GM21528 (cell line): Measurements from ENCODE around the gene AXIN1.
"Not testable (repeated sequence)": the region's sequence is repeated elsewhere in the genome, so short reads cannot be mapped to it uniquely, and the experiment has no call there.

Experiments used
- ATAC-seq: cut with Tn5 transposase; IDR thresholded peaks from one replicate; pipeline ENCODE4 v1.9.1; 2021; ENCODE audit warnings: mild to moderate bottlenecking, moderate library complexity; ENCODE audit not compliant: unreplicated experiment, low FRiP score

AXIN1 gene

GRCh38 chr16:334861-335632 is 17.5 kb downstream of the AXIN1 start:
- ATAC-seq = not testable (repeated sequence)

DNA sequence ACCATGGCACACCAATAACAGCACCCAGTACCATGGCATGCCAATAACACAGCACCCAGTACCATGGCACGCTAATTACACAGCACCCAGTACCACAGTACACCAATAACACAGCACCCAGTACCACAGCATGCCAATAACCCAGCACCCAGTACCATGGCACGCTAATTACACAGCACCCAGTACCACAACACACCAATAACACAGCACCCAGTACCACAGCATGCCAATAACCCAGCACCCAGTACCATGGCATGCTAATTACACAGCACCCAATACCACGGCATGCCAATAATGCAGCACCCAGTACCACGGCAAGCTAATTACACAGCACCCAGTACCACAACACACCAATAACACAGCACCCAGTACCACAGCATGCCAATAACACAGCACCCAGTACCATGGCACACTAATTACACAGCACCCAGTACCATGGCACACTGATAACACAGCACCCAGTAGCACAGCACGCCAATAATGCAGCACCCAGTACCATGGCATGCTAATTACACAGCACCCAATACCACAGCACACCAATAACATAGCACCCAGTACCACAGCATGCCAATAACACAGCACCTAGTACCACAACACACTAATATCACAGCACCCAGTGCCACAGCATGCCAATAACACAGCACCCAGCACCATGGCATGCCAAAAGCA is 18.2 kb downstream of the AXIN1 start:
- not testable (repeated sequence) for ATAC-seq

GRCh38 chr16:333406-334094 is 19.0 kb downstream of the AXIN1 start:
- ATAC-seq = no peak

GRCh38 chr16:331181-331814 is 21.2 kb downstream of the AXIN1 start:
- ATAC-seq = not testable (repeated sequence)

- ATAC-seq = no peak
Observed at GRCh38 chr16:330741-331140, 21.8 kb downstream of the AXIN1 start.

DNA sequence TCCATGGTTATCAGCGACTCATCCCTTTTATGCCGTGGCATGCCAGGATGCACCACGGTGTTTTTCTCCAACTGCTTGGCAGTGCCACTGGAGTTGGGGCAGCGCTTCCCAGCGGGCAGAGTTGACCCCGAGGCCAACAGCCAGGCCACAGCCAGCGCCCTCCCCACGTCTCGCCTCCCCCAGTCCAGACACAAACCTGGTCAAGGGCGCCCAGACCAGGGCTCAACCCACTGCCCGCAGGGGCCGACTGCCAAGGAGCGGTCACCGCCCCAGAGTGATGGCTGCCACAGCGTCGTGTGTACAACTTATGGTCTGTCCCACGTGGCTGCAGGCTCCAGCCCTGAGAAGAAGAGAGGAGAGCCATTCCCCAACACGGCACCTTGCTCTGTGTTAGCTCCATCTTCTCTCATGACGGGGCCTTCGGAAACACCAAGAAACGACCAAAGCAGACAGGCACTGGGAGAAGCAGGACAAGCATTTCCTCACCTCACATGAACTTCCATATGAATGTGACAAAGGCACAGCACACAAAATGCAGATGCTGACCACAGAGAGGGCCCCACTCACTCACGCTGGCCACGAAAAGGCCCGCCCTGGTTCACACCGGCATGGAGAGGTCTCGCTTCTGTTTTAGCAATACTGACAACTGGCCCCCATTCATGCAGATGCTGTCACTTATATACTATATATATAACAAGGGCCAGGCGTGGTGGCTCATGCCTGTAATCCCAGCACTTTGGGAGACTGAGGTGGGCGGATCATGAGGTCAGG is 27.0 kb downstream of the AXIN1 start:
- ATAC-seq = no peak

DNA sequence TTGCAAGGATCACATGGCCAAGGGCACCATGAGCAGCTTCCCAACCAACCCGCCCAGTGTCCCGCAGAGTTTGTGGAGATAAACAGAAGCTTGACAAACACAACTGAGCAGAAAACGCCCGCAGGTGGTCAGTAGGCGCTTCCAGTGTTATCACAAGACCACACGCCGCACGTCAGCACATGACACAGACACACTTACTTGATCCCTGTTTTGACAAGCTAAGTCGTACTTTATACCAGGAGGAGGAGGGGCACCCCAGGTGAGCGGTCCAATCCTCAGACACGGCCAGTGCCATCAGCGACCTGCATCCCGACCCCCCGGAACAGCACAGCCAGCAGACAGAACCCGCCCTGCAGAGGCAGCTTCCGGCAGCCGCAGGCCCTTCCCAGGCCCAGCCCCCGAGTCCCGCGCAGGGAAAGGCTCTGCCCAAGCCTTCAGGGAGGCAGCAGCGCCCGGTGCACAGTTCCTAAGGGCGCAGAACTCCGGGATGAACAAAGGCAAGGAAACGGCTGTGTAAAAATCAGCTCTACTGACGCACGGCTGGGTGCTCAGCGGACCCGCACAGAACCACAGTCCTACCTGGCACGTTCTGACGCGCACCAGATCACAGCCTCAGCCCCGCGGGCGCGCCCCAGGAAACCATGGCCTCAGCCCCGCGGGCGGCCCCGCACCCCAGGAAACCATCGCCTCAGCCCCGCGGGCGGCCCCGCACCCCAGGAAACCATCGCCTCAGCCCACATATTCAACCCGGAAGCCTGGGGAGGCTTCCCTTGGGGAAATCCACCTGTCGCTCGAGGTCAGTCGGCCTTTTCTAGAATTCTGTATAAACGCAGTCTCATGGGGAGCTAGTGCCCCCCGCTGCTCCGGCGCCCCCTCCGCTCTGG is 27.8 kb downstream of the AXIN1 start:
- ATAC-seq = no peak

GRCh38 chr16:324201-324450 is 28.4 kb downstream of the AXIN1 start:
- ATAC-seq = no peak

DNA sequence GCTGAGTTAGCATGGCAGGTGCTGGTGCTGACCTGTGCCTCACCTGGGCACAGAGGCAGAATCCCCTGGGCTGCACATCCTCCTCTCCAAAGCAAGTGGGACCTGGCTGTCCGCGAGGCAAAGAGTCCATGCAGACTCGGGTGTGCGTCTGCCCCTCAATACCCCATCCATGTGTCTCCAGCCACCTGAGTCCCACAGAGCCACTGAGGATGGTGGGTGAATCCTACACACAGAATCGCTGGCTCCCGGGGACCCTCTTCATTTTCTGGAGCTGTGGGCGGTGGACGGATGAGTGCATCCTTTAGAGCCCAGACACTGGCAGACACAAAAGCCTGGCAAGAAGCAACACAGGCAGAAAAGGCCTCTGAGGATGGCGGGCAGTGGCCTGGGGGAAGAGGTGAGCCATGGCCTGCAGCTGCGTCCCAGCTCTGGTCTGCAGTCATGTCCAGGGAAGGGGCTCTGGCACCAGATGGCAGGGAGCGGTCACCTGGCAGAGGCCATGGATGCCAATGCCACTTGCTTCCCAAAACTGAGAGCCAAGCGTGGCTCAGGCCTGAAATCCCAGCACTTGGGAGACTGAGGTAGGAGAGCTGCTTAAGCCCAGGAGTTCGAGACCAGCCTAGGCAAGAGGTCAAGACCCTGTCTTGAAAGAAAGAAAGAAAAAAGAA is 29.9 kb downstream of the AXIN1 start:
- no peak for ATAC-seq

- ATAC-seq = no peak
Observed at GRCh38 chr16:321532-321931, 31.0 kb downstream of the AXIN1 start.

DNA sequence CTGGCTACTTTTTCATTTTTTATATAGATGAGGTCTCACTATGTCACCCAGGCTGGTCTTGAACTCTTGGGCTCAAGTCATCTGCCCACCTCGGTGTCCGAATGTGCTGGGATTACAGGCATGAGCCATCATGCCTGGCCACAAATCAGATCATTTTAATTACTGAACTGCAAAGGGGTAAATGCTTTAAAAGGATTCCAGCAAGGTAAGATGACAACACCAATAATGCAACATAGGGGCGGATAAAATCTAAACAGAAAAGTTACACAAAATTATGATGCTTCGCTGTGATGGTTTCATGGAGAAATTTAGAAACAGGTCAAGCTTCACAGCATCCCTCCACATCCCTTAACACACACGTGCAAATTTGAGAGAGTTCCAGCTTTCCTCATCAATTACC is 32.3 kb downstream of the AXIN1 start:
- ATAC-seq = no peak

GRCh38 chr16:318628-319027 is 33.9 kb downstream of the AXIN1 start:
- no peak for ATAC-seq

DNA sequence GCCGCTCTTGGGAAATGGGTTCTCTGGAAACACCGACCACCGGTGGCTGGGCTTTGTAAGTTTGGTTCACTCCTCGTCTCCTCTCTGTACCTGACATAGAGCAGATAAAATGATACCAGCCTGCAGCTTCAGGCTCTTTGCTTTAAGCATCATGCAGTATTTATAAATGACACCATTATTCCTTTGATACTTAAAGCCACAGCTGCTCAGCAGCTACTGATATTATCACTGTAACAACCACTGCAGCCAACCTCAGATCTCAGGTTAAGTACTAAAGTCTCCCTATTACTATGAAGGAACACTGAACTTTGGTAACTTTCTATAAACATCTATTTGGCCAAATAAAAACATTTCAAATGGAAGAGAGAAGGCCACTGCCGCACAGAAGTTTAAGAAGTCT is 34.9 kb downstream of the AXIN1 start:
- no peak for ATAC-seq

GRCh38 chr16:316741-317464 is 35.6 kb downstream of the AXIN1 start:
- ATAC-seq = no peak

GRCh38 chr16:314795-315299 is 37.7 kb downstream of the AXIN1 start:
- no peak for ATAC-seq

- ATAC-seq = no peak
Observed at GRCh38 chr16:314351-314750, 38.2 kb downstream of the AXIN1 start.

DNA sequence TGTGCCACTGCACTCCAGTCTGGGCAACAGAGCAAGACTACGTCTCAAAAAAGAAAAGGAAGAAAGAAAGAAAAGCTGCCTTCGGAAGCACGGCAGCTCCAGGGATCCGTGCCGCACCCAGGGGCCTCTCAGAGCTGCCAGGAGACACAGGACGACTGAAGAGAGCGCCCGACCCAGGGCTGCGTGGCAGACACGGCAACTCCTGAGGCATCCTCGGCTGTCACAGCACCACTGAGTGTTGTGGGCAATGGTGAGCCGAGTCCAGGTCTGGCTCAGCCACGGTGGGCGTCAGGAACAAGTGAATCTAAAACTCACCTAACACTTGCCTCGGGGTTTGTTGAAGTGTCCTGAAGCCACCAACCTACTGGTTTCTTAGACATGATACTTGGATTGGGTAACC is 40.8 kb downstream of the AXIN1 start:
- no peak for ATAC-seq

GRCh38 chr16:309476-309875 is 43.0 kb downstream of the AXIN1 start:
- ATAC-seq = no peak
